ENCODE measurements around the gene FXR2.

The FXR2 gene

DNA sequence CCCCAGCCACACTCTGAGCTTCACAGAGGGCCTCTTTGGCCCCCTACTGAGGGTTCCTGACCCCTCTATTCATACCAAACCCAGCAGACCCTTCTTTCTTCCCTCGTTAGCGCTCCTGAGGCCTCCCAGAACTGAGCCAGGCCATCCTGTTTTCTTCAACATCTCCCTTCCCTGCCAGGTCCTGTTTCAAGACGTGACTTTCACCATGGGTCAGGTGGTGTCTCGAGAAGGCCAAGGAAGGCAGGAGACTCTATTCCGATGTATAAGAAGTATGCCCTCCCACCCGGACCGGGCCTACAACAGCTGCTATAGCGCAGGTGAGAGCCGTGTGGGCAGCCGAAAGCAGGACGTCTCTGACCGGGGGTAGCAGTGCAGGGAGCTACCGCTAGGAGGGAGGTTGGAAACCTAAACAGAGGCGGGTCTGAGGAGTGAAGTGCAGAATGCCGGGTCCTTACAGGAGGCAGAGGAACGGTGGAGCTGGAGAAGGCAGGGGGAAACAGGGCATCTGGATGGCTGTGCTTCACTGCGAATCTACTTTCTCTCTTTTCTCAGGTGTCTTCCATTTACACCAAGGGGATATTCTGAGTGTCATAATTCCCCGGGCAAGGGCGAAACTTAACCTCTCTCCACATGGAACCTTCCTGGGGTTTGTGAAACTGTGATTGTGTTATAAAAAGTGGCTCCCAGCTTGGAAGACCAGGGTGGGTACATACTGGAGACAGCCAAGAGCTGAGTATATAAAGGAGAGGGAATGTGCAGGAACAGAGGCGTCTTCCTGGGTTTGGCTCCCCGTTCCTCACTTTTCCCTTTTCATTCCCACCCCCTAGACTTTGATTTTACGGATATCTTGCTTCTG is 54.3 kb downstream of the FXR2 start:
- peak overlapping the region; percentile 88 for H3K9ac ChIP-seq (ENCODE audit: low read length)
- peak; percentile 74 for DNase-seq (ENCODE audit: low read depth)
- no peaks in the 10 kb centered on the region for H3K9me3 ChIP-seq (ENCODE audit: control insufficient read depth, low read length)
- peaks cover 45% of the 10 kb centered on the region for H3K4me1 ChIP-seq (ENCODE audit: control insufficient read depth, insufficient read depth, low read length)
- peak overlapping the region; percentile 81 for H3K4me3 ChIP-seq (ENCODE audit: low read length)
- H3K27me3 ChIP-seq (replicated peaks; ENCODE audit: control insufficient read depth, insufficient read depth, low read length), result no peaks in the 10 kb centered on the region
- peaks cover 17% of the 10 kb centered on the region for H3K36me3 ChIP-seq (ENCODE audit: control insufficient read depth, insufficient read depth, low read length, severe bottlenecking)

- H3K4me1 ChIP-seq (ENCODE audit: control insufficient read depth, insufficient read depth, low read length), result peaks cover 45% of the 10 kb centered on the region
- no peaks in the 10 kb centered on the region for H3K9me3 ChIP-seq (ENCODE audit: control insufficient read depth, low read length)
- H3K27me3 ChIP-seq (replicated peaks; ENCODE audit: control insufficient read depth, insufficient read depth, low read length), result no peaks in the 10 kb centered on the region
- peak overlapping the region; percentile 88 for H3K9ac ChIP-seq (ENCODE audit: low read length)
- no peak for DNase-seq (ENCODE audit: low read depth)
- peak overlapping the region; percentile 71 for H3K4me3 ChIP-seq (ENCODE audit: low read length)
- peaks cover 9% of the 10 kb centered on the region for H3K36me3 ChIP-seq (ENCODE audit: control insufficient read depth, insufficient read depth, low read length, severe bottlenecking)
Measured at GRCh38 chr17:7559320-7560171, 55.2 kb downstream of the FXR2 start.

- Histone ChIP-seq H3K27me3 (replicated peaks; ENCODE audit: control insufficient read depth, insufficient read depth, low read length) (no peaks in the 10 kb centered on the region), H3K4me1 (ENCODE audit: control insufficient read depth, insufficient read depth, low read length) (peaks cover 37% of the 10 kb centered on the region)
- DNase-seq (ENCODE audit: low read depth), result no peak
Measured at GRCh38 chr17:7558544-7559319, 56.0 kb downstream of the FXR2 start, which contains the start of gene TNFSF13. Gene TNFSF13 (plus strand): TSS chr17:7558750. CDS start chr17:7559040, 290 bp downstream.

DNA sequence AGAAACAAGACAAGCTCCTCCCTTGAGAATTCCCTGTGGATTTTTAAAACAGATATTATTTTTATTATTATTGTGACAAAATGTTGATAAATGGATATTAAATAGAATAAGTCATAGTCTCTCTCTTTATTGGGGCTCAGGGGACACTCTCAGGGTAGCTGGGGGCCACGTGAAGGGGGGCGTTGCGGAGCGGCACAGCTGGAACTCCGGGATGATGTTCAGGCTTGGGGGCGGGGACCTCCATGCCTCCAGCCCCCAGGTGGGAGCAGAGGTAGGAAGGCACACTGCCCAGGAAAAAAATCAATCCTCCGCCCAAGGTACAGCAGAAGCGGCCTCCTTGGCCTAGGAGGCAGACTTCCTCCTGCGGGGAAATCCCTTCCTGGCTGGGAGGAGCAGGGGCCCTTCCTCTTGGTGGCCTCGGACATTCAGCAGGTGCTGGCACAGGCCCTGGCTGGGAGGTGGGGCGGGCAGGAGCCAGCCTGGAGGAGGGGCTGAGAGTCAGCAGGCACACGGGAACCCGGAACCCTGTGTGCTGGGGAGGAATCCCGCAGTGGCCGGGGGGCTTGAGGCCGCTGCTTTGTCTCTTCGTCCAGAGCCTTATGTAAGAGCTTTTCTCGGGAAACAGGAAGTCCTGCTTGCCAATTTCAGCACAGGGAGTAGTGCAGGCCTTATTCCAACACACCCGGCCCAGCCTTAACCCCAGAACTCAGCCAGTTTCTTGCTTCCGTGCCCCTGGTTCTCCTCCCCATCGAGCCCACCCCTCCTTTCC is 56.7 kb downstream of the FXR2 start:
- Histone ChIP-seq H3K9ac (ENCODE audit: low read length) (peak overlapping the region; percentile 88), H3K4me3 (ENCODE audit: low read length) (peak overlapping the region; percentile 71), H3K27me3 (replicated peaks; ENCODE audit: control insufficient read depth, insufficient read depth, low read length) (no peaks in the 10 kb centered on the region), H3K9me3 (ENCODE audit: control insufficient read depth, low read length) (no peaks in the 10 kb centered on the region), H3K4me1 (ENCODE audit: control insufficient read depth, insufficient read depth, low read length) (peaks cover 33% of the 10 kb centered on the region), H3K36me3 (ENCODE audit: control insufficient read depth, insufficient read depth, low read length, severe bottlenecking) (no peaks in the 10 kb centered on the region)
- no peak for DNase-seq (ENCODE audit: low read depth)

More at GRCh38 chr17:7558544-7559319, 56.0 kb downstream of the FXR2 start, which contains the start of gene TNFSF13:
- peak within 1 kb of the TSS; percentile 71 for H3K4me3 ChIP-seq (ENCODE audit: low read length)
- H3K9me3 ChIP-seq (ENCODE audit: control insufficient read depth, low read length), result no peaks in the 10 kb centered on the region
- H3K36me3 ChIP-seq (ENCODE audit: control insufficient read depth, insufficient read depth, low read length, severe bottlenecking), result peaks cover under 1% of the 10 kb centered on the region
- peak within 1 kb of the TSS; percentile 88 for H3K9ac ChIP-seq (ENCODE audit: low read length)

GRCh38 chr17:7557147-7557764 is 57.4 kb downstream of the FXR2 start:
- no peak overlapping the region for H3K4me3 ChIP-seq (ENCODE audit: low read length)
- H3K27me3 ChIP-seq (replicated peaks; ENCODE audit: control insufficient read depth, insufficient read depth, low read length), result no peaks in the 10 kb centered on the region
- no peaks in the 10 kb centered on the region for H3K9me3 ChIP-seq (ENCODE audit: control insufficient read depth, low read length)
- no peaks in the 10 kb centered on the region for H3K36me3 ChIP-seq (ENCODE audit: control insufficient read depth, insufficient read depth, low read length, severe bottlenecking)
- H3K9ac ChIP-seq (ENCODE audit: low read length), result peak overlapping the region; percentile 88
- no peak for DNase-seq (ENCODE audit: low read depth)
- peaks cover 26% of the 10 kb centered on the region for H3K4me1 ChIP-seq (ENCODE audit: control insufficient read depth, insufficient read depth, low read length)

GRCh38 chr17:7556627-7557026 is 58.1 kb downstream of the FXR2 start:
- Histone ChIP-seq H3K27me3 (replicated peaks; ENCODE audit: control insufficient read depth, insufficient read depth, low read length) (no peaks in the 10 kb centered on the region), H3K36me3 (ENCODE audit: control insufficient read depth, insufficient read depth, low read length, severe bottlenecking) (no peaks in the 10 kb centered on the region), H3K4me3 (ENCODE audit: low read length) (no peak overlapping the region), H3K9me3 (ENCODE audit: control insufficient read depth, low read length) (no peaks in the 10 kb centered on the region), H3K9ac (ENCODE audit: low read length) (no peak overlapping the region), H3K4me1 (ENCODE audit: control insufficient read depth, insufficient read depth, low read length) (peaks cover 26% of the 10 kb centered on the region)
- DNase-seq (ENCODE audit: low read depth), result no peak

GRCh38 chr17:7555320-7555948 is 59.3 kb downstream of the FXR2 start:
- DNase-seq (ENCODE audit: low read depth), result no peak
- no peak overlapping the region for H3K4me3 ChIP-seq (ENCODE audit: low read length)
- peaks cover 22% of the 10 kb centered on the region for H3K4me1 ChIP-seq (ENCODE audit: control insufficient read depth, insufficient read depth, low read length)
- no peaks in the 10 kb centered on the region for H3K27me3 ChIP-seq (replicated peaks; ENCODE audit: control insufficient read depth, insufficient read depth, low read length)
- H3K36me3 ChIP-seq (ENCODE audit: control insufficient read depth, insufficient read depth, low read length, severe bottlenecking), result no peaks in the 10 kb centered on the region
- H3K9ac ChIP-seq (ENCODE audit: low read length), result no peak overlapping the region
- H3K9me3 ChIP-seq (ENCODE audit: control insufficient read depth, low read length), result no peaks in the 10 kb centered on the region

DNA sequence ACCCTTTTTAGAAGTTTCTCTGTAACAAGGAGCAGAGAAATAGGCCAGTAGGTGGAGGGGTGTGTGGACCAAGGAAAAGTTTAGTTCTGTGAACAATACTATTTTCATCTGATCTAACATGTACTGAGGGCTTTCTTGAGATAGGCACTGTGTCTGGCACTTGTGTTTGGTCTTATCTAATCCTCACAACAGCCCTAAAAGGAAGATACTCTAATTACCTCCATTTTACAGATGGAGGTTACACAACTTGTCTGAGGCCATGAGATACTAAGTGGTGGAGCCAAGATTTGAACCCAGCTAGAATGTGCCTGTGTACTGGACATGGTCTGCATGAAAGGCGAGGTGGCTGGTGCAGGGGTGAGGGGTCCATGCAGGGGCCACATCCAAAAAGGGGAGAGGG is 61.3 kb downstream of the FXR2 start:
- no peak for DNase-seq (ENCODE audit: low read depth)
- no peak overlapping the region for H3K9ac ChIP-seq (ENCODE audit: low read length)
- H3K4me3 ChIP-seq (ENCODE audit: low read length), result no peak overlapping the region
- peaks cover 20% of the 10 kb centered on the region for H3K4me1 ChIP-seq (ENCODE audit: control insufficient read depth, insufficient read depth, low read length)
- H3K9me3 ChIP-seq (ENCODE audit: control insufficient read depth, low read length), result no peaks in the 10 kb centered on the region
- H3K36me3 ChIP-seq (ENCODE audit: control insufficient read depth, insufficient read depth, low read length, severe bottlenecking), result no peaks in the 10 kb centered on the region
- no peaks in the 10 kb centered on the region for H3K27me3 ChIP-seq (replicated peaks; ENCODE audit: control insufficient read depth, insufficient read depth, low read length)

GRCh38 chr17:7552621-7553051 is 62.1 kb downstream of the FXR2 start:
- Histone ChIP-seq H3K9me3 (ENCODE audit: control insufficient read depth, low read length) (no peaks in the 10 kb centered on the region), H3K4me1 (ENCODE audit: control insufficient read depth, insufficient read depth, low read length) (peaks cover 14% of the 10 kb centered on the region), H3K9ac (ENCODE audit: low read length) (no peak overlapping the region), H3K27me3 (replicated peaks; ENCODE audit: control insufficient read depth, insufficient read depth, low read length) (no peaks in the 10 kb centered on the region), H3K4me3 (ENCODE audit: low read length) (no peak overlapping the region), H3K36me3 (ENCODE audit: control insufficient read depth, insufficient read depth, low read length, severe bottlenecking) (no peaks in the 10 kb centered on the region)
- DNase-seq (ENCODE audit: low read depth), result no peak

DNA sequence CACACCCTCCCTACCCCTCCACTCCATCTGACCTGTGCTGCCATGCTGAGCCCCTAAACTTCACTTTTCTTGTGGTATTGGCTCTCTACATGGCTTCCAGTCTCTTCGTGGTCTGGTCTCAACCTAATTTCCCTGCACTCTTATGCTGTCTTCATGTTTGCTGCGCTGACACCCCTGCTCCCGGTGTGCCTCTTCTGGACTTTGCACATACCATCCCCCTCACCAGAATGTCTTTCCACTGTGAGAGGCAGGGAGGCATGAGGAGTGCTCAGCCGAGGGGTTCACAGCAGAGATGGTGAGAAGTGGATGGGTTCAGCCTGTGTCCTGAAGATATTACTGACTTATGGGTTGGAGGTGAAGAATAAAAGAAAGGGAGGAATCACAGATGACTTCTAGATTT is 63.3 kb downstream of the FXR2 start:
- H3K36me3 ChIP-seq (ENCODE audit: control insufficient read depth, insufficient read depth, low read length, severe bottlenecking), result no peaks in the 10 kb centered on the region
- H3K9me3 ChIP-seq (ENCODE audit: control insufficient read depth, low read length), result no peaks in the 10 kb centered on the region
- peaks cover 11% of the 10 kb centered on the region for H3K4me1 ChIP-seq (ENCODE audit: control insufficient read depth, insufficient read depth, low read length)
- H3K4me3 ChIP-seq (ENCODE audit: low read length), result no peak overlapping the region
- DNase-seq (ENCODE audit: low read depth), result no peak
- no peaks in the 10 kb centered on the region for H3K27me3 ChIP-seq (replicated peaks; ENCODE audit: control insufficient read depth, insufficient read depth, low read length)
- H3K9ac ChIP-seq (ENCODE audit: low read length), result no peak overlapping the region
